ENCODE measurements around the gene MAT2A. TPM values are rescaled to one million over a fixed set of nuclear protein-coding genes. Genes with fewer than 3 reads are reported as not detected.
"Not testable (repeated sequence)": the region's sequence is repeated elsewhere in the genome, so short reads cannot be mapped to it uniquely, and the experiment has no call there.

MAT2A gene
- total RNA-seq, 2 experiments from 2014 or later = 336 to 462 TPM

GRCh38 chr2:85589982-85590791, 51.2 kb downstream of the MAT2A start:
- Histone ChIP-seq H3K27ac (ENCODE audit: low read depth, low read length, poor library complexity, severe bottlenecking) (no peak overlapping the region), H3K9me2 (ENCODE audit: insufficient read depth, low read length) (no peaks in the 10 kb centered on the region), H3K4me3 (ENCODE audit: low read depth, low read length, poor library complexity, severe bottlenecking) (no peak overlapping the region), H2AFZ (ENCODE audit: low read length) (no peak overlapping the region), H3K36me3 (ENCODE audit: insufficient read depth, low read length) (peaks cover 3% of the 10 kb centered on the region; the same call in 1 of the 2 replicates), H4K20me1 (ENCODE audit: insufficient read depth, low read length) (no peaks in the 10 kb centered on the region), H3K9me3 (ENCODE audit: low read length) (no peaks in the 10 kb centered on the region), H3K4me1 (ENCODE audit: insufficient read depth, low read length, poor library complexity, severe bottlenecking) (peaks cover 17% of the 10 kb centered on the region), H3K4me2 (ENCODE audit: low read length) (no peak overlapping the region), H3K79me2 (ENCODE audit: insufficient read depth, low read depth, low read length) (no peaks in the 10 kb centered on the region)
- ChIA-PET POLR2A (interaction anchor here (0.5 to 1.4 kb wide), 2 partner anchors 9 to 11 kb away, joined by 3 read pairs; no protein-coding TSS in a partner anchor), CTCF (ENCODE audit: unreplicated experiment) (no interaction called here)
- no peak for TF ChIP-seq EZH2phosphoT487 (IDR thresholded peaks at IDR 0.05; ENCODE audit: borderline replicate concordance, low read depth, low read length)
- TF ChIP-seq, protein P1, sequence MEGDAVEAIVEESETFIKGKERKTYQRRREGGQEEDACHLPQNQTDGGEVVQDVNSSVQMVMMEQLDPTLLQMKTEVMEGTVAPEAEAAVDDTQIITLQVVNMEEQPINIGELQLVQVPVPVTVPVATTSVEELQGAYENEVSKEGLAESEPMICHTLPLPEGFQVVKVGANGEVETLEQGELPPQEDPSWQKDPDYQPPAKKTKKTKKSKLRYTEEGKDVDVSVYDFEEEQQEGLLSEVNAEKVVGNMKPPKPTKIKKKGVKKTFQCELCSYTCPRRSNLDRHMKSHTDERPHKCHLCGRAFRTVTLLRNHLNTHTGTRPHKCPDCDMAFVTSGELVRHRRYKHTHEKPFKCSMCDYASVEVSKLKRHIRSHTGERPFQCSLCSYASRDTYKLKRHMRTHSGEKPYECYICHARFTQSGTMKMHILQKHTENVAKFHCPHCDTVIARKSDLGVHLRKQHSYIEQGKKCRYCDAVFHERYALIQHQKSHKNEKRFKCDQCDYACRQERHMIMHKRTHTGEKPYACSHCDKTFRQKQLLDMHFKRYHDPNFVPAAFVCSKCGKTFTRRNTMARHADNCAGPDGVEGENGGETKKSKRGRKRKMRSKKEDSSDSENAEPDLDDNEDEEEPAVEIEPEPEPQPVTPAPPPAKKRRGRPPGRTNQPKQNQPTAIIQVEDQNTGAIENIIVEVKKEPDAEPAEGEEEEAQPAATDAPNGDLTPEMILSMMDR (conservative IDR thresholded peaks at IDR 0.05; ENCODE audit: low read length) = no peak
- no peak for DNase-seq (ENCODE audit: low spot score)
- BruUV-seq (replicated peaks) = no TSS peak
- intact Hi-C loops (cut with micrococcal nuclease; ENCODE audit: unreplicated experiment) = no loop called here

GRCh38 chr2:85590950-85591349, 52.0 kb downstream of the MAT2A start:
- no peaks in the 10 kb centered on the region for H3K9me3 ChIP-seq (ENCODE audit: low read length)
- no peak overlapping the region for H3K4me3 ChIP-seq (ENCODE audit: low read depth, low read length, poor library complexity, severe bottlenecking)
- no TSS peak for BruUV-seq (replicated peaks)
- no peak overlapping the region for H2AFZ ChIP-seq (ENCODE audit: low read length)
- no peaks in the 10 kb centered on the region for H4K20me1 ChIP-seq (ENCODE audit: insufficient read depth, low read length)
- DNase-seq (ENCODE audit: low spot score) = no peak
- intact Hi-C loops (cut with micrococcal nuclease; ENCODE audit: unreplicated experiment) = no loop called here
- peaks cover 3% of the 10 kb centered on the region; the same call in 1 of the 2 replicates for H3K79me2 ChIP-seq (ENCODE audit: insufficient read depth, low read depth, low read length)
- H3K4me1 ChIP-seq (ENCODE audit: insufficient read depth, low read length, poor library complexity, severe bottlenecking) = peaks cover 11% of the 10 kb centered on the region
- POLR2A ChIA-PET = interaction anchor here (0.6 to 1.4 kb wide), 2 partner anchors 12 to 79 kb away, joined by 3 read pairs; no protein-coding TSS in a partner anchor
- CTCF ChIA-PET (ENCODE audit: unreplicated experiment) = no interaction called here
- H3K9me2 ChIP-seq (ENCODE audit: insufficient read depth, low read length) = no peaks in the 10 kb centered on the region
- H3K36me3 ChIP-seq (ENCODE audit: insufficient read depth, low read length) = peaks cover 2% of the 10 kb centered on the region; the same call in 1 of the 2 replicates
- H3K27ac ChIP-seq (ENCODE audit: low read depth, low read length, poor library complexity, severe bottlenecking) = no peak overlapping the region
- TF ChIP-seq, protein P1 (conservative IDR thresholded peaks at IDR 0.05; ENCODE audit: low read length) = no peak
- no peak for TF ChIP-seq EZH2phosphoT487 (IDR thresholded peaks at IDR 0.05; ENCODE audit: borderline replicate concordance, low read depth, low read length)
- H3K4me2 ChIP-seq (ENCODE audit: low read length) = no peak overlapping the region

DNA sequence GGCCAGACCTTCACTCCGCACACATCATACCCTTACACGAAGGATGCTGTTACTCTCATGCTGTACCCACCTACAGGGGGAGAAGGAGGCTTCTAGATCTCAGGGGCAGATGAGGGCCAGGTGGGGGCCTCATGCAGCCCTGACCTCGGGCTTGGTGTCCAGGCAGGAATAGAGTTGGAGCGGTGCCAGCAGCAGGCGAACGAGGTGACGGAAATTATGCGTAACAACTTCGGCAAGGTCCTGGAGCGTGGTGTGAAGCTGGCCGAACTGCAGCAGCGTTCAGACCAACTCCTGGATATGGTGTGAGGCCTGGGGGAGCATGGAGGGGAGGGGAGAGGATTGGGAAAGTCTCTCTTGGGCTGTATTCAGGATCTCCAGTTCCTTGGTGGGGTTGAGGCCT, 52.6 kb downstream of the MAT2A start:
- Histone ChIP-seq H3K36me3 (ENCODE audit: insufficient read depth, low read length) (no peaks in the 10 kb centered on the region; the same call in 1 of the 2 replicates), H3K4me3 (ENCODE audit: low read depth, low read length, poor library complexity, severe bottlenecking) (no peak overlapping the region), H3K9me3 (ENCODE audit: low read length) (no peaks in the 10 kb centered on the region), H3K9me2 (ENCODE audit: insufficient read depth, low read length) (no peaks in the 10 kb centered on the region), H3K4me2 (ENCODE audit: low read length) (no peak overlapping the region), H3K79me2 (ENCODE audit: insufficient read depth, low read depth, low read length) (peaks cover 9% of the 10 kb centered on the region; the same call in 1 of the 2 replicates), H2AFZ (ENCODE audit: low read length) (no peak overlapping the region), H4K20me1 (ENCODE audit: insufficient read depth, low read length) (no peaks in the 10 kb centered on the region), H3K4me1 (ENCODE audit: insufficient read depth, low read length, poor library complexity, severe bottlenecking) (peaks cover 17% of the 10 kb centered on the region), H3K27ac (ENCODE audit: low read depth, low read length, poor library complexity, severe bottlenecking) (no peak overlapping the region)
- TF ChIP-seq EZH2phosphoT487 (IDR thresholded peaks at IDR 0.05; ENCODE audit: borderline replicate concordance, low read depth, low read length) = no peak
- TF ChIP-seq, protein P1 (conservative IDR thresholded peaks at IDR 0.05; ENCODE audit: low read length) = no peak
- intact Hi-C loops (cut with micrococcal nuclease; ENCODE audit: unreplicated experiment) = no loop called here
- ChIA-PET POLR2A (no interaction called here), CTCF (ENCODE audit: unreplicated experiment) (no interaction called here)
- no TSS peak for BruUV-seq (replicated peaks)
- no peak for DNase-seq (ENCODE audit: low spot score)

- H3K4me2 ChIP-seq (ENCODE audit: low read length); POLR2A ChIA-PET; H3K36me3 ChIP-seq (ENCODE audit: insufficient read depth, low read length); intact Hi-C loops (cut with micrococcal nuclease; ENCODE audit: unreplicated experiment); BruUV-seq (replicated peaks); H2AFZ ChIP-seq (ENCODE audit: low read length); H3K9me2 ChIP-seq (ENCODE audit: insufficient read depth, low read length); H3K27ac ChIP-seq (ENCODE audit: low read depth, low read length, poor library complexity, severe bottlenecking); DNase-seq (ENCODE audit: low spot score); CTCF ChIA-PET (ENCODE audit: unreplicated experiment); H3K4me3 ChIP-seq (ENCODE audit: low read depth, low read length, poor library complexity, severe bottlenecking); H4K20me1 ChIP-seq (ENCODE audit: insufficient read depth, low read length); H3K9me3 ChIP-seq (ENCODE audit: low read length): not testable (repeated sequence)
- H3K79me2 ChIP-seq (ENCODE audit: insufficient read depth, low read depth, low read length) = peaks cover 12% of the 10 kb centered on the region; the same call in 1 of the 2 replicates
- peaks cover 20% of the 10 kb centered on the region for H3K4me1 ChIP-seq (ENCODE audit: insufficient read depth, low read length, poor library complexity, severe bottlenecking)
Measured at GRCh38 chr2:85592299-85592698, 53.3 kb downstream of the MAT2A start.
